NCI-H1694 treated with DMSO at 0.1 percent for 48 hours (cell line): ENCODE measurements around the gene APBA3.

ENCODE experiments used
- DNase-seq: peaks from one replicate; lab custom pipeline; 2025; lab: John Stamatoyannopoulos, UW

Gene APBA3

DNA sequence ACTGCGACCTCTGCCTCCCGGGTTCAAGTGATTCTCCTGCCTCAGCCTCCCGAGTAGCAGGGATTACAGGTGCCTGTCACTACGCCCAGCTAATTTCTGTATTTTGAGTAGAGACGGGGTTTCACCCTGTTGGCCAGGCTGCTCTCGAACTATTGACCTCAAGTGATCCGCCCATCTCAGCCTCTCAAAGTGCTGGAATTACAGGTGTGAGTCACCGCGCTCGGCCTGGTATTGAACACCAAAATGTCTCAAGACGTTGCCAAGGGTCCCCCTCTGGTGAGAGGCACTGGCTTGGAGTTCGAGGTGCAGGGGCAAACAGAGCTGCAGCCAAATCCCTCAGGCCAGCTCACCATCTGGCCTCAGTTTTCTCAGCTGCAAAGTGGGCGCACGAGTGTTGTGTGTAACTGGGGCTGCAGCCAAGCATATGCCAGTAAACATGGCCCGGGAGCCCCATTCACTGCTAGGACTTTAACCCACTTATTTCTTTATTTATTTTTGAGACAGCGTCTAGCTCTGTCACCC, 45.3 kb downstream of the APBA3 start:
- DNase-seq = no peak

DNA sequence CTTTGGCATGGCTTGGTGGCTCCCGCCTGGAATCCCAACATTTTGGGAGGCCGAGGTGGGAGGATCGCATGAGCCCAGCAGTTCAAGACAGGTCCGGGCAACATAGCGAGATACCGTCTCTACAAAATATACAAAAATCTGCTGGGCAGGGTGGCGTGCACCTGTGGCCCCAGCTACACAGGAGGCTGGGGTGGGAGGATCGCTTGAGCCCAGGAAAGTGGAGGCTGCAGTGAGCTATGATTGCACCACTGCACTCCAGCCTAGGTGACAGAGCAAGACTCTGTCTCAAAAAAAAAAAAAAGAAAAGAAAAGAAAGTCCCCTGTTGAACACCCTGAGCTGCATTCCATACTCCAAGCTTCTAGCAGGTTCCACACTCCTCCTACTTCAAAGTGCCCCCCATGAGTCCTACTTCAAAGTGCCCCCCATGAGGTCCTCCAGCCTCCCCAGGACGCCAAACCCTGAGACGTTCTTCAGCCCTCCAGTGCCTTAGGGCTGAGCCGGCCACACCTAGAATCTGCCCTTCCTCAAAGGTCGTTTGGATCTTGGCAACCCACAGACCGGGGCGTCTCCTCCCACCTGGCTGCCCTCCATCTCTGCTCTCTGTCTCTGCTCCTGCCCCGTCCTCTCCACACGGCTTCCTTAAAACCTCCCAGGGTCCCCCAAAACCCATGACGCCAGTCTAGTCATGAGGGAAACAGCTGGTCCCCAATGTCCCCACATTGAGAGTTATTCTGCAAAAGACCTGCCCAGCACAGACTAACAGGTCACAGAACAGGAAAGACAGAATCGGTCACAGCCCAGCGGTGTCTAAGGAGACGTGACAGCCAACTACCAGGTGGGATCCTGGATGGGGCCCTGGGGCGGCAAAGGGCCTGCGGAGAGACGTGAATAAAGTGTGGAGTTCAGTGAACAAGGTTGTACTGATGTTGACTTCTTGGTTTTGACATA, 48.6 kb downstream of the APBA3 start:
- DNase-seq = no peak

DNA sequence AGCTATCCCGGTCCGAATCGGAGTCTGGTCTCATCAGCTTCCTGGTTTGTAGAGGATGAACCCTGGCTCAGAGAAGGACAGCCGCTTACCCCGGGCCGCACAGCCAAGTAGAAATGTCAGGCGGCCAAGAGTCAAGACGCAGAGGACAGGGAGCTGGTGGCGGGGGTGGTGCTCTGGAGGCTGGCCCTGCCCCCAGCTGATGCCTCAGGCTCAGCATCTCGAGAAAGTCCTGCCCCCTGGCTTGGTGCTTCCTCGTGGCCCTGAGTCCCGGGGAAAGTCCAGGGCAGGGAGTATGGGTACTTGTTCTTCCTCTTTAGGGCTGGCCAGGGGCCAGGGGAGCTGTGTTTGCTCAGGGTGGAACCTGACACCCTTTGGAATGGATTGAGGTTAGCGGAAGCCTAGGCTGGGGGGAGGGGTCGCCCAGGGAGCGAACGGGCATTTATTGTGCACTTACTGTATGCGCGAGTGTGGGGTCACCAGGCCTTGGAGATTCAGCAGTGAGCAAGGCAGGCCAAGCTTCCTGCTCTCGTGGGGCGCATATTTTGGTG, 51.2 kb downstream of the APBA3 start:
- DNase-seq = no peak

DNA sequence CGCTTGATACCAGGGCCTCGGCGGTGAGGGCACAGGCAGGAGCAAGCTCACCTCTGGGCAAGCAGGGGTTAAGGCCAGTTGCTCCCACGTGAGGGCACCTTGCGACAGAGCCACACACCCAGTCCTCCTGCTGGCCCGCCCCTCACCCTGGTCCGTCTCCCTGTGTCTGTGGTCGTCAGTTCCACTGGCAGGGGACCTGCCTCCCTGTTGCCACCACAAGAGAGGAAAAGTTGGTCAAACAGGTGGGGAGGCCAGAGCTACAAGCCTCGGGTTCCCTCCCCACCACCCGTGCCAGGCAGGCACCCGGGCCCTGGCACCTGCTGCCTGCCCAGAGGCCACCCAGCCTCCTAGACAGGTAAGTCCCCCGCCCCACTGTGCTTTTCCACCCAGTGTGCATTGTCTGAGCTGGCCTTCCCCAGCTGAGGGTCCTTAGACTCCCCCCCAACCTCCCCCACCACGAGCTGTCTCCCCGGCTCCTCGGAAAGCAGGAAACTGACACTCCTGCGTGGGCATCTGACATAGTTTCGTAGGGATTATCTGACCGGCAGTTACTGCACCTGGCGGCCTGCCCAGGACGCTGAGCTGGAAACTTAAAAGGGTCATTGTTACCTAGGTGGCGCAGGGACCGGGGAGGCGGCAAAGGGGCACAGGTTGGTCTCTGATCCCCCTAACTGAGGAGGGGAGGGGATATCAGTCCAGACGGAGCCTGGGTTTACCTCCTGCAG, 53.1 kb downstream of the APBA3 start, which contains the start of gene TJP3:
TJP3 (plus strand) TSS at position 178 of the 725 bp plus-strand sequence. CDS start 20,049 bp downstream, outside the sequence.
- DNase-seq = no peak

DNA sequence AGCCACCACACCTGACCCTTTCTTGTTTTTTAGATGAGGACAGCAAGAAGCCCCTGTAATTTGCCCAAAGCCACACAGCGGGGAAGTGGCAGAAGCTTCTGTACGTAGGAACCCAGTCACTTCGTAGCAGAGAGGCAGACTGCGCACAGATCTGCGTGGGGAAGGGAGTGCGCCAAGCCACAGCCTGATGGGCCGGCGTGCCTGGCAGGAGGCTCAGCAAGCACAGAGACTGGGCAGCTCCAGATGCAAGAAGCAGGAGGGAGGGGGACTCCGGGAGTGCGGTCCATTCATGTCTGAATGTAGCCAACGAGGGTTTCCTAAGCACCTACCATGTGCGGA, 53.7 kb downstream of the APBA3 start:
- no peak for DNase-seq

DNA sequence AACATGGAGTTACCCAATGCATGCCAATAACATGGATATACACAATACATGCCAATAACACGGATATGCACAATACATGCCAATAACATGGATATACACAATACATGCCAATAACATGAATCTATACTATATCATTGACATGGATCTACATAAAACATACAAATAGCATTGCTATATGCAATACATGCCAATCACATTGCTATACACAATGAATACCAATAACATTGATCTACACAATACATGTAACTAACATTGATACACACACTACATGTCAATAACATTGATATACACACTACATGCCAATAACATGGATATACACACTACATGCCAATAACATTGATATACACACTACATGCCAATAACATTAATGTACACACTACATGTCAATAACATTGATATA, 60.3 kb downstream of the APBA3 start:
- DNase-seq = no peak
